HEK293 (cell line): ENCODE data around the gene GLT8D2.

Source experiments
- CTCF ChIA-PET: fragments of 350-600 bp; formaldehyde crosslinking; extraction: SDS; loops from one replicate; lab custom pipeline; 2021; ENCODE audit warnings: antibody characterized with exemption; lab: Yijun Ruan, JAX
- POLR2A ChIA-PET: fragments of 300-600 bp; formaldehyde crosslinking; extraction: SDS; loops from one replicate; lab custom pipeline; 2020; ENCODE audit warnings: antibody characterized with exemption, inconsistent platforms; lab: Yijun Ruan, JAX
- H3K27ac ChIP-seq: fragments of 200-500 bp; sonication (Bioruptor generic); 2 replicates; pipeline ENCODE4 v1.5.1; 2014; ENCODE audit warnings: low read depth, low read length, control low read depth, inconsistent platforms; ENCODE audit errors: extremely low read depth
- H3K36me3 ChIP-seq, 2 experiments: fragments of 200-500 bp in 1 of 2; sonication (Bioruptor generic) in 1 of 2; 1 replicate in 1 of 2; 2 replicates in 1 of 2; pipeline ENCODE4 v1.5.1; 2014 to 2017; ENCODE audit warnings: inconsistent platforms in 2 of 2, low read length in 2 of 2; ENCODE audit not compliant: control insufficient read depth in 2 of 2, insufficient read depth in 1 of 2
- H3K4me1 ChIP-seq: fragments of 200-500 bp; sonication (Bioruptor generic); 2 replicates; pipeline ENCODE4 v1.5.1; 2014; ENCODE audit warnings: mild to moderate bottlenecking, low read length, inconsistent platforms; ENCODE audit not compliant: control insufficient read depth, insufficient read depth
- H3K4me3 ChIP-seq: 2 replicates; pipeline ENCODE4 v1.5.1; 2011; ENCODE audit warnings: low read depth, mild to moderate bottlenecking, control low read depth, low read length, moderate library complexity
- H3K9me3 ChIP-seq: fragments of 200-500 bp; sonication (Bioruptor generic); 2 replicates; pipeline ENCODE4 v1.5.1; 2014; ENCODE audit warnings: low read depth, low read length, inconsistent platforms; ENCODE audit not compliant: control insufficient read depth, insufficient read depth
- EGR2 ChIP-seq: fragments of 450-650 bp; formaldehyde crosslinking; IDR thresholded peaks from 2 replicates; pipeline ENCODE4 v1.5.1; 2016; ENCODE audit warnings: low read depth, missing biosample characterization, missing genetic modification characterization
- ELK4 ChIP-seq: IDR thresholded peaks from 2 replicates; pipeline ENCODE4 v1.6.1; 2011; ENCODE audit warnings: mild to moderate bottlenecking, low read depth, low read length, borderline replicate concordance
- GFI1B ChIP-seq: fragments of 450-650 bp; formaldehyde crosslinking; IDR thresholded peaks from 2 replicates; pipeline ENCODE4 v1.5.1; 2016; ENCODE audit warnings: missing biosample characterization, missing genetic modification characterization
- GLI4 ChIP-seq: fragments of 450-650 bp; formaldehyde crosslinking; IDR thresholded peaks from 2 replicates; pipeline ENCODE4 v1.5.1; 2016; ENCODE audit warnings: missing biosample characterization, missing genetic modification characterization
- HOXD13 ChIP-seq: sonication (generic); formaldehyde crosslinking; IDR thresholded peaks from 2 replicates; pipeline ENCODE4 v1.8.0; 2022; ENCODE audit warnings: missing genetic modification reagents, borderline replicate concordance
- KLF8 ChIP-seq: fragments of 450-650 bp; formaldehyde crosslinking; IDR thresholded peaks from 2 replicates; pipeline ENCODE4 v1.5.1; 2016; ENCODE audit warnings: missing biosample characterization, missing genetic modification characterization
- SP7 ChIP-seq: fragments of 450-650 bp; formaldehyde crosslinking; IDR thresholded peaks from 2 replicates; pipeline ENCODE4 v1.5.1; 2016; ENCODE audit warnings: missing biosample characterization, missing genetic modification characterization
- YY2 ChIP-seq: fragments of 450-650 bp; formaldehyde crosslinking; IDR thresholded peaks from 2 replicates; pipeline ENCODE4 v1.5.1; 2016; ENCODE audit warnings: missing biosample characterization, missing genetic modification characterization
- ZBTB44 ChIP-seq: fragments of 450-650 bp; IDR thresholded peaks from 2 replicates; pipeline ENCODE4 v1.5.1; 2018; ENCODE audit warnings: missing biosample characterization, mild to moderate bottlenecking, missing genetic modification characterization
- ZIC2 ChIP-seq: fragments of 450-650 bp; formaldehyde crosslinking; IDR thresholded peaks from 2 replicates; pipeline ENCODE4 v1.5.1; 2016; ENCODE audit warnings: missing biosample characterization, missing genetic modification characterization
- ZNF133 ChIP-seq: fragments of 450-650 bp; formaldehyde crosslinking; IDR thresholded peaks from 2 replicates; pipeline ENCODE4 v1.5.1; 2016; ENCODE audit warnings: missing biosample characterization, missing genetic modification characterization
- ZNF157 ChIP-seq: fragments of 450-650 bp; formaldehyde crosslinking; IDR thresholded peaks from 2 replicates; pipeline ENCODE4 v1.5.1; 2016; ENCODE audit warnings: missing biosample characterization, missing genetic modification characterization
- ZNF239 ChIP-seq: fragments of 450-650 bp; formaldehyde crosslinking; IDR thresholded peaks from 2 replicates; pipeline ENCODE4 v1.5.1; 2016; ENCODE audit warnings: missing biosample characterization, missing genetic modification characterization
- ZNF24 ChIP-seq: fragments of 450-650 bp; formaldehyde crosslinking; IDR thresholded peaks from 2 replicates; pipeline ENCODE4 v1.5.1; 2016; ENCODE audit warnings: missing biosample characterization, missing genetic modification characterization
- ZNF274 ChIP-seq, 2 experiments: fragments of 200-500 bp in 1 of 2; fragments of 450-650 bp in 1 of 2; sonication (Bioruptor generic) in 1 of 2; formaldehyde crosslinking in 1 of 2; IDR thresholded peaks; 2 replicates each; pipeline versions ENCODE4 v1.5.1 to v1.6.1; 2014 to 2016; ENCODE audit warnings: borderline replicate concordance in 1 of 2, inconsistent platforms in 1 of 2, low read length in 1 of 2, missing biosample characterization in 1 of 2, missing genetic modification characterization in 1 of 2
- ZNF341 ChIP-seq: fragments of 450-650 bp; formaldehyde crosslinking; IDR thresholded peaks from 2 replicates; pipeline ENCODE4; 2016; ENCODE audit warnings: low read depth, missing biosample characterization, missing genetic modification characterization
- ZNF473 ChIP-seq: fragments of 450-650 bp; formaldehyde crosslinking; IDR thresholded peaks from 2 replicates; pipeline ENCODE4 v1.5.1; 2017; ENCODE audit warnings: missing biosample characterization, missing genetic modification characterization
- ZNF529 ChIP-seq: fragments of 450-650 bp; formaldehyde crosslinking; IDR thresholded peaks from 2 replicates; pipeline ENCODE4 v1.5.1; 2017; ENCODE audit warnings: missing genetic modification characterization, missing biosample characterization; ENCODE audit not compliant: insufficient replicate concordance
- ZNF558 ChIP-seq: fragments of 450-650 bp; formaldehyde crosslinking; IDR thresholded peaks from 2 replicates; pipeline ENCODE4 v1.5.1; 2016; ENCODE audit warnings: missing biosample characterization, missing genetic modification characterization
- ZNF585B ChIP-seq: fragments of 450-650 bp; formaldehyde crosslinking; IDR thresholded peaks from 2 replicates; pipeline ENCODE4 v1.5.1; 2016; ENCODE audit warnings: missing biosample characterization, missing genetic modification characterization
- ZNF600 ChIP-seq: fragments of 450-650 bp; formaldehyde crosslinking; IDR thresholded peaks from 2 replicates; pipeline ENCODE4 v1.5.1; 2016; ENCODE audit warnings: missing biosample characterization, missing genetic modification characterization
- ZNF623 ChIP-seq: fragments of 450-650 bp; formaldehyde crosslinking; IDR thresholded peaks from 2 replicates; pipeline ENCODE4 v1.5.1; 2016; ENCODE audit warnings: missing biosample characterization, missing genetic modification characterization
- ZNF677 ChIP-seq: fragments of 450-650 bp; IDR thresholded peaks from 2 replicates; pipeline ENCODE4 v1.5.0; 2018; ENCODE audit warnings: missing biosample characterization, mild to moderate bottlenecking, missing genetic modification characterization, moderate library complexity
- ZNF76 ChIP-seq: fragments of 450-650 bp; formaldehyde crosslinking; IDR thresholded peaks from 2 replicates; pipeline ENCODE4; 2016; ENCODE audit warnings: low read depth, missing biosample characterization, missing genetic modification characterization, borderline replicate concordance
- ZNF791 ChIP-seq: fragments of 450-650 bp; formaldehyde crosslinking; IDR thresholded peaks from 2 replicates; pipeline ENCODE4 v1.5.1; 2016; ENCODE audit warnings: missing biosample characterization, missing genetic modification characterization
- ZNF837 ChIP-seq: fragments of 450-650 bp; formaldehyde crosslinking; IDR thresholded peaks from 2 replicates; pipeline ENCODE4 v1.5.1; 2016; ENCODE audit warnings: missing biosample characterization, missing genetic modification characterization
- ZNF843 ChIP-seq: fragments of 450-650 bp; formaldehyde crosslinking; IDR thresholded peaks from 2 replicates; pipeline ENCODE4 v1.5.1; 2016; ENCODE audit warnings: missing biosample characterization, missing genetic modification characterization
- ZSCAN23 ChIP-seq: fragments of 450-650 bp; formaldehyde crosslinking; IDR thresholded peaks from 2 replicates; pipeline ENCODE4 v1.5.1; 2016; ENCODE audit warnings: missing biosample characterization, missing genetic modification characterization
- ZSCAN4 ChIP-seq: fragments of 450-650 bp; formaldehyde crosslinking; IDR thresholded peaks from 2 replicates; pipeline ENCODE4 v1.5.1; 2017; ENCODE audit warnings: missing biosample characterization, missing genetic modification characterization

The GLT8D2 gene

GRCh38 chr12:104095289-104095688 lies 45.3 kb upstream of the GLT8D2 start (continued):
- TF ChIP-seq ZNF677, result no peak
- TF ChIP-seq, all 188 proteins: peak for 0

- H3K4me3 ChIP-seq, result no peak overlapping the region
- no peak overlapping the region for H3K27ac ChIP-seq
- H3K9me3 ChIP-seq, result no peaks in the 10 kb centered on the region
- H3K4me1 ChIP-seq, result no peaks in the 10 kb centered on the region
- CTCF ChIA-PET, result interaction anchor here (0.8 kb wide), 1 partner anchor 15 kb away, joined by 3 read pairs; no protein-coding TSS in a partner anchor
- peaks cover 36 to 64% of the 10 kb centered on the region in 2 experiments for H3K36me3 ChIP-seq
- TF ChIP-seq ZNF274 (IDR thresholded peaks at IDR 0.05; ENCODE audit: low read length) (no peak), ZNF274 (tag by site-specific recombination; IDR thresholded peaks at IDR 0.05; ENCODE audit: borderline replicate concordance) (no peak), ZNF24 (no peak), ZNF791 (no peak), ZBTB44 (tag by site-specific recombination) (no peak), EGR2 (tag by site-specific recombination) (no peak), ZNF843 (tag by site-specific recombination) (no peak), ZSCAN4 (tag by site-specific recombination) (no peak), ZSCAN23 (no peak), ZNF837 (tag by site-specific recombination) (no peak), ZNF133 (tag by site-specific recombination) (no peak), YY2 (no peak), ZNF341 (tag by site-specific recombination) (no peak), ZIC2 (tag by site-specific recombination) (no peak), GLI4 (tag by site-specific recombination) (no peak)
- POLR2A ChIA-PET, result no interaction called here
Observed at GRCh38 chr12:104094284-104094683, 44.3 kb upstream of the GLT8D2 start.

GRCh38 chr12:104091136-104091535 lies 41.1 kb upstream of the GLT8D2 start:
- H3K9me3 ChIP-seq, result no peaks in the 10 kb centered on the region
- H3K4me1 ChIP-seq, result no peaks in the 10 kb centered on the region
- peaks cover 40 to 65% of the 10 kb centered on the region in 2 experiments for H3K36me3 ChIP-seq
- no peak overlapping the region for H3K4me3 ChIP-seq
- TF ChIP-seq ZNF76 (tag by site-specific recombination) (no peak), ZNF623 (no peak), ZNF600 (tag by site-specific recombination) (no peak), KLF8 (tag by site-specific recombination) (no peak), ELK4 (no peak), ZNF585B (tag by site-specific recombination) (no peak), ZNF157 (no peak), HOXD13 (CRISPR knock-in tag) (no peak), GFI1B (no peak), ZNF558 (tag by site-specific recombination) (no peak), ZNF529 (tag by site-specific recombination) (no peak), SP7 (tag by site-specific recombination) (no peak), ZNF239 (no peak), ZNF473 (tag by site-specific recombination) (no peak)
- ChIA-PET POLR2A (no interaction called here), CTCF (interaction anchor here (0.6 to 2.9 kb wide), 3 partner anchors 9 to 18 kb away, joined by 3 to 25 read pairs (median 4); no protein-coding TSS in a partner anchor)
- no peak overlapping the region for H3K27ac ChIP-seq
